Ishikawa (cell line): ENCODE measurements around the gene ERC1.

Experiments
- CEBPB ChIP-seq: IDR thresholded peaks from 2 replicates; pipeline ENCODE4 v1.6.1; 2012
- CREB1 ChIP-seq: IDR thresholded peaks from 2 replicates; pipeline ENCODE4 v1.6.1; 2012; ENCODE audit warnings: low read depth
- EGR1 ChIP-seq: IDR thresholded peaks from 2 replicates; pipeline ENCODE4 v1.6.1; 2012
- EP300 ChIP-seq: IDR thresholded peaks from 2 replicates; pipeline ENCODE4 v1.6.1; 2012; ENCODE audit warnings: borderline replicate concordance
- FOXM1 ChIP-seq: IDR thresholded peaks from 2 replicates; pipeline ENCODE4 v1.6.1; 2012; ENCODE audit warnings: low read depth, borderline replicate concordance
- MAX ChIP-seq: IDR thresholded peaks from 2 replicates; pipeline ENCODE4 v1.6.1; 2012
- NFIC ChIP-seq: IDR thresholded peaks from 2 replicates; pipeline ENCODE4 v1.6.1; 2012
- RAD21 ChIP-seq: IDR thresholded peaks from 2 replicates; pipeline ENCODE4 v1.6.1; 2012; ENCODE audit warnings: low read depth
- REST ChIP-seq: IDR thresholded peaks from 2 replicates; pipeline ENCODE4 v1.6.1; 2012; ENCODE audit warnings: low read depth, mild to moderate bottlenecking
- TAF1 ChIP-seq: IDR thresholded peaks from 2 replicates; pipeline ENCODE4 v1.6.1; 2012; ENCODE audit warnings: low read depth, mild to moderate bottlenecking
- TCF12 ChIP-seq: IDR thresholded peaks from 2 replicates; pipeline ENCODE4 v1.6.1; 2012; ENCODE audit warnings: low read depth
- TEAD4 ChIP-seq: IDR thresholded peaks from 2 replicates; pipeline ENCODE4 v1.6.1; 2012
- USF1 ChIP-seq: IDR thresholded peaks from 2 replicates; pipeline ENCODE4 v1.6.1; 2012
- YY1 ChIP-seq: IDR thresholded peaks from 2 replicates; pipeline ENCODE4 v1.6.1; 2012; ENCODE audit warnings: low read depth

- TF ChIP-seq MAX, result no peak
- TF ChIP-seq CREB1, result no peak
- no peak for TF ChIP-seq YY1
- no peak for TF ChIP-seq REST
- TF ChIP-seq FOXM1, result no peak
- no peak for TF ChIP-seq TEAD4
- TF ChIP-seq CEBPB, result no peak
- TF ChIP-seq TAF1, result no peak
- TF ChIP-seq EP300, result no peak
- TF ChIP-seq NFIC, result no peak
- TF ChIP-seq TCF12, result no peak
- TF ChIP-seq RAD21, result no peak
- TF ChIP-seq USF1, result no peak
- TF ChIP-seq EGR1, result no peak
Observed at GRCh38 chr12:1453810-1454209, 462.8 kb downstream of the ERC1 start.
